Spleen (tissue), 7 donors: ENCODE measurements around the gene ABLIM3.

Experiments used
- POLR2A ChIP-seq, 3 donors: fragments of 450-650 bp; IDR thresholded peaks; one replicate each; pipeline ENCODE4 v1.5.1; 2017; ENCODE audit warnings: antibody characterized with exemption in 3 of 3, mild to moderate bottlenecking in 1 of 3
- POLR2AphosphoS5 ChIP-seq, 3 donors: sonication (generic); formaldehyde crosslinking; IDR thresholded peaks; one replicate each; pipeline ENCODE4 v1.5.1; 2017; ENCODE audit warnings: antibody characterized with exemption in 3 of 3
- TF ChIP-seq, protein P1 (sequence below), 11 experiments: fragments of 200-600 bp in 7 of 11; fragments of 450-650 bp in 4 of 11; sonication (generic) in 4 of 11; IDR thresholded peaks in 8 of 11; conservative IDR thresholded peaks in 3 of 11; 1 replicate in 7 of 11; 2 replicates in 4 of 11; pipeline versions ENCODE4 v1.4.0 to v1.8.0; 2016 to 2021; ENCODE audit warnings: antibody characterized with exemption in 11 of 11, inconsistent platforms in 4 of 11, mild to moderate bottlenecking in 1 of 11
- donor health status: DM: no; HTN: no; CAD: no; lungs with moderate emphysema.
- donor health status: DM: no; HTN: no; CAD: no.
- donor health status: DM: no; HTN: no; CAD: no.

DNA sequence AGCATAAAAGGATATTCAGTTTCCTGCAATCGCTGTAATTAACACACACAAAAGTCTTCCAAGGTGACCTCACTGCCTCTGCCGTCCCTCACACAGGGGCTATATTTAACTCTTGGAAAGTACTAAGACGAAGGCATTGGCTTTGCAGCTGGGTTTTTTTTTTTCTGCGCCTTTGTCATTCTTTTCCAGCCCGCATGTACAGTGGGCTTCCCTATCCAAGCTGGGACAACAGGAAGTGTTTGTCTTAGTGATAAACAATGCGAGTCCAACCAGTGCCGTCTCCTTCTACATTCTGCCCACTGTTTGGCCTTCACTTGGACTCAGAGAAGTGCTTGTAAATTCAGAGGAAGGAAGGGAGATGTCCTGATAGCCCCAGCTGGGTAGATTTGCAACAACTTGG lies 148.0 kb downstream of the ABLIM3 start:
- TF ChIP-seq, protein P1, sequence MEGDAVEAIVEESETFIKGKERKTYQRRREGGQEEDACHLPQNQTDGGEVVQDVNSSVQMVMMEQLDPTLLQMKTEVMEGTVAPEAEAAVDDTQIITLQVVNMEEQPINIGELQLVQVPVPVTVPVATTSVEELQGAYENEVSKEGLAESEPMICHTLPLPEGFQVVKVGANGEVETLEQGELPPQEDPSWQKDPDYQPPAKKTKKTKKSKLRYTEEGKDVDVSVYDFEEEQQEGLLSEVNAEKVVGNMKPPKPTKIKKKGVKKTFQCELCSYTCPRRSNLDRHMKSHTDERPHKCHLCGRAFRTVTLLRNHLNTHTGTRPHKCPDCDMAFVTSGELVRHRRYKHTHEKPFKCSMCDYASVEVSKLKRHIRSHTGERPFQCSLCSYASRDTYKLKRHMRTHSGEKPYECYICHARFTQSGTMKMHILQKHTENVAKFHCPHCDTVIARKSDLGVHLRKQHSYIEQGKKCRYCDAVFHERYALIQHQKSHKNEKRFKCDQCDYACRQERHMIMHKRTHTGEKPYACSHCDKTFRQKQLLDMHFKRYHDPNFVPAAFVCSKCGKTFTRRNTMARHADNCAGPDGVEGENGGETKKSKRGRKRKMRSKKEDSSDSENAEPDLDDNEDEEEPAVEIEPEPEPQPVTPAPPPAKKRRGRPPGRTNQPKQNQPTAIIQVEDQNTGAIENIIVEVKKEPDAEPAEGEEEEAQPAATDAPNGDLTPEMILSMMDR (IDR thresholded peaks at IDR 0.05 in 8 of 11, conservative IDR thresholded peaks at IDR 0.05 in 3 of 11), result no peak
- TF ChIP-seq POLR2AphosphoS5 (IDR thresholded peaks at IDR 0.05) (peak in 1 of 3 donors; percentile 27), POLR2A (IDR thresholded peaks at IDR 0.05) (no peak)
